SU-DHL-6 (cell line): ENCODE results near the gene NR1H2.

Source experiments
- H2AFZ ChIP-seq: fragments of 200-600 bp; sonication (generic); 2 replicates; pipeline ENCODE4 v1.6.1; 2014; ENCODE audit warnings: low read depth, mild to moderate bottlenecking, moderate library complexity, mixed read lengths, antibody characterized with exemption, low read length; ENCODE audit not compliant: severe bottlenecking
- H3F3A ChIP-seq: fragments of 200-600 bp; shearing (Covaris generic); 2 replicates; pipeline ENCODE4 v1.6.0; 2016; ENCODE audit warnings: antibody characterized with exemption, mild to moderate bottlenecking; ENCODE audit not compliant: insufficient read depth
- H3K27ac ChIP-seq: fragments of 200-600 bp; sonication (generic); 2 replicates; pipeline ENCODE4 v1.5.1; 2016; ENCODE audit warnings: low read depth, mild to moderate bottlenecking, low read length, moderate library complexity, mixed read lengths
- H3K27me3 ChIP-seq: fragments of 200-600 bp; sonication (generic), shearing (Covaris generic); 2 replicates; pipeline ENCODE4 v1.6.0; 2014; ENCODE audit warnings: mild to moderate bottlenecking, low read length
- H3K36me3 ChIP-seq: fragments of 200-600 bp; sonication (generic); 2 replicates; pipeline ENCODE4 v1.6.1; 2014; ENCODE audit warnings: mild to moderate bottlenecking, low read length, mixed read lengths
- H3K4me2 ChIP-seq: fragments of 300-600, 200-600 bp; shearing (Covaris generic), sonication (generic); 2 replicates; pipeline ENCODE4 v1.6.0; 2014; ENCODE audit warnings: low read length, low read depth, mild to moderate bottlenecking; ENCODE audit not compliant: poor library complexity, severe bottlenecking
- H3K4me3 ChIP-seq: fragments of 200-600 bp; sonication (generic); 2 replicates; pipeline ENCODE4 v1.5.1; 2014; ENCODE audit warnings: antibody characterized with exemption, low read length, mild to moderate bottlenecking, mixed read lengths; ENCODE audit not compliant: insufficient read depth, poor library complexity, severe bottlenecking
- H3K79me2 ChIP-seq: fragments of 200-600 bp; sonication (generic); 2 replicates; pipeline ENCODE4 v1.6.1; 2014; ENCODE audit warnings: mild to moderate bottlenecking, low read length, moderate library complexity; ENCODE audit not compliant: insufficient read depth
- H3K9ac ChIP-seq: fragments of 200-600 bp; sonication (generic); 2 replicates; pipeline ENCODE4 v1.7.0; 2014; ENCODE audit warnings: mild to moderate bottlenecking, low read length
- H3K9me2 ChIP-seq: fragments of 200-600 bp; sonication (generic); replicated peaks from 2 replicates; pipeline ENCODE4 v1.6.1; 2014; ENCODE audit warnings: low read length; ENCODE audit not compliant: insufficient read depth
- H3K9me3 ChIP-seq: fragments of 200-600 bp; sonication (generic); 2 replicates; pipeline ENCODE4 v1.6.1; 2014; ENCODE audit warnings: low read length, mixed read lengths; ENCODE audit not compliant: insufficient read depth
- H4K20me1 ChIP-seq: fragments of 200-600 bp; sonication (generic); 2 replicates; pipeline ENCODE4 v1.6.1; 2014; ENCODE audit warnings: low read depth, mild to moderate bottlenecking, antibody characterized with exemption, low read length, moderate library complexity, mixed read lengths
- EZH2phosphoT487 ChIP-seq: fragments of 200-600 bp; sonication (generic), shearing (Covaris generic); conservative IDR thresholded peaks from 2 replicates; pipeline ENCODE4 v1.6.1; 2018; ENCODE audit warnings: mild to moderate bottlenecking, antibody characterized with exemption, low read length, moderate library complexity, mixed read lengths
- TF ChIP-seq, protein P1 (sequence below): fragments of 200-600 bp; sonication (generic); IDR thresholded peaks from one replicate; pipeline ENCODE4 v1.5.1; 2017; ENCODE audit warnings: antibody characterized with exemption, mild to moderate bottlenecking, low read length, moderate library complexity; ENCODE audit not compliant: insufficient read depth, poor library complexity, severe bottlenecking

NR1H2 gene

DNA sequence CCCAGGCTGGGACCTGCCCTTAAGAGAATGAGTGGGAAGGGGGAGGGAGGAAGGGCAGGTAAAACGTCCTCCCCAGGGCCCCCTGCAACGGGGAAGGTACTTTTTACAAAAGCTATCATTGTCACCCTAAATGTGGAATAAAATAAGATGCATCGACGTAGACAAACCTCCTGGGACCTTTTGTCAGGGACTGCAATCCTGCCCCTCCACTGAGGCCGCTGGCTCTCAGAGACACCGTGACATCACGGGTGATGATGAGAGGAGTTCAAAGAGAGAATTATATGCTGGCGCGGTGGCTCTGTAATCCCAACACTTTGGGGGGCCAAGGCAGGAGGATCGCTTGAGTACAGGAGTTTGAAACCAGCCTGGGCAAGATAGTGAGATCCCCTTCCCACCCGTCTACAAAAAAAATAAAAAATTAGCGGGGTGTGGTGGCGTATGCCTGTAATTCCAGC is 54.7 kb downstream of the NR1H2 start:
- Histone ChIP-seq H3K79me2 (no peaks in the 10 kb centered on the region), H3K9me2 (no peaks in the 10 kb centered on the region), H3F3A (peaks cover 63% of the 10 kb centered on the region), H3K27ac (peak overlapping the region; percentile 71), H3K36me3 (no peaks in the 10 kb centered on the region), H3K4me2 (peak overlapping the region; percentile 84), H3K9ac (peak overlapping the region; percentile 54), H2AFZ (peak overlapping the region; percentile 84), H3K27me3 (no peaks in the 10 kb centered on the region), H3K9me3 (no peaks in the 10 kb centered on the region), H3K4me3 (peak overlapping the region; percentile 48), H4K20me1 (no peaks in the 10 kb centered on the region)
- TF ChIP-seq, protein P1, sequence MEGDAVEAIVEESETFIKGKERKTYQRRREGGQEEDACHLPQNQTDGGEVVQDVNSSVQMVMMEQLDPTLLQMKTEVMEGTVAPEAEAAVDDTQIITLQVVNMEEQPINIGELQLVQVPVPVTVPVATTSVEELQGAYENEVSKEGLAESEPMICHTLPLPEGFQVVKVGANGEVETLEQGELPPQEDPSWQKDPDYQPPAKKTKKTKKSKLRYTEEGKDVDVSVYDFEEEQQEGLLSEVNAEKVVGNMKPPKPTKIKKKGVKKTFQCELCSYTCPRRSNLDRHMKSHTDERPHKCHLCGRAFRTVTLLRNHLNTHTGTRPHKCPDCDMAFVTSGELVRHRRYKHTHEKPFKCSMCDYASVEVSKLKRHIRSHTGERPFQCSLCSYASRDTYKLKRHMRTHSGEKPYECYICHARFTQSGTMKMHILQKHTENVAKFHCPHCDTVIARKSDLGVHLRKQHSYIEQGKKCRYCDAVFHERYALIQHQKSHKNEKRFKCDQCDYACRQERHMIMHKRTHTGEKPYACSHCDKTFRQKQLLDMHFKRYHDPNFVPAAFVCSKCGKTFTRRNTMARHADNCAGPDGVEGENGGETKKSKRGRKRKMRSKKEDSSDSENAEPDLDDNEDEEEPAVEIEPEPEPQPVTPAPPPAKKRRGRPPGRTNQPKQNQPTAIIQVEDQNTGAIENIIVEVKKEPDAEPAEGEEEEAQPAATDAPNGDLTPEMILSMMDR, result no peak
- TF ChIP-seq EZH2phosphoT487, result no peak

DNA sequence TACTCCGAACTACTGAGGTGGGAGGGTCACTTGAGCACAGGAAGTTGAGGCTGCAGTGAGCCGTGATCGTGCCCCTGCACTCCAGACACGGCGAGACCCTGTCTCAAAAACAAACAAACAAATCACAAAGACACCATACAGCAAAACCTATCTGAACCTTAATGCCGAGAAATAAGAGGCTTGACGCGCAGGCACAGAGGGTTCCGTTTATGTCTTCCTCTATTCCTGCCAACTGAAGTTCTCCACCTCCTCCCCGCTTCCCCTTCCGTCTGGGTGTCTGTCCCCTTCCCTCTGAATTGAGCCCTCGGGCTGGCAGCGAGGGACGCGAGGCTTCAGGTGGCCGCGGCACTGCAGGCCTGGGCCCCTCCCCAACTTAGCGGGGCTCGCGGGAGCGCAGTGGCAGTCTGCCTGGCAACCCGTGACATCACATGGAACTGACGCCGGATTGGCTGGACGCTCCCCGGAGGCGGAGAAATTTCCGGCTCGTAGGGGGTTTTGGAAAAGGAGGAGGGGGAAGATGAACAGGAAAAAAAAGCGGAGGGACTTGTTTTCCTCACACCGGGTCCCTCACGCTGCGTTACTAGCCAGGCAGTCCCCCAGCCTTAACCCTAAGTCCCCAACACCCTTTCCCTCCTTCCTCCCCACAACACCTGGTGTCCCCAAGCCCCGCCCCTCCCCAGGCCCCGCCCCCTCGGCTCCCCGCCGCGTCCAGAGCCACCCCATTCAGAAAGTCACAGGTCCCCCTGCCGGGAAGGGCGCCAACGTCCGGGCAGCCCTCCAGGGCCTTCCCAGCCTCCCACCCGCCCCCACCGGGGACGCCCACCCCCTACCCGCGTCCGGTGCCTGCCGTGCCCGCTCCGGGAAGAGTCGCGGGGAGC is 55.3 kb downstream of the NR1H2 start:
- H3K9ac ChIP-seq, result peak overlapping the region; percentile 54
- H3K27ac ChIP-seq, result peak overlapping the region; percentile 71
- no peaks in the 10 kb centered on the region for H3K27me3 ChIP-seq
- H3K4me3 ChIP-seq, result peak overlapping the region; percentile 48
- H3K9me2 ChIP-seq, result no peaks in the 10 kb centered on the region
- no peaks in the 10 kb centered on the region for H3K9me3 ChIP-seq
- H3K4me2 ChIP-seq, result peak overlapping the region; percentile 84
- H2AFZ ChIP-seq, result peak overlapping the region; percentile 84
- H3F3A ChIP-seq, result peaks cover 58% of the 10 kb centered on the region
- no peaks in the 10 kb centered on the region for H4K20me1 ChIP-seq
- no peaks in the 10 kb centered on the region for H3K79me2 ChIP-seq
- no peak for TF ChIP-seq EZH2phosphoT487
- TF ChIP-seq, protein P1, result no peak
- H3K36me3 ChIP-seq, result no peaks in the 10 kb centered on the region

DNA sequence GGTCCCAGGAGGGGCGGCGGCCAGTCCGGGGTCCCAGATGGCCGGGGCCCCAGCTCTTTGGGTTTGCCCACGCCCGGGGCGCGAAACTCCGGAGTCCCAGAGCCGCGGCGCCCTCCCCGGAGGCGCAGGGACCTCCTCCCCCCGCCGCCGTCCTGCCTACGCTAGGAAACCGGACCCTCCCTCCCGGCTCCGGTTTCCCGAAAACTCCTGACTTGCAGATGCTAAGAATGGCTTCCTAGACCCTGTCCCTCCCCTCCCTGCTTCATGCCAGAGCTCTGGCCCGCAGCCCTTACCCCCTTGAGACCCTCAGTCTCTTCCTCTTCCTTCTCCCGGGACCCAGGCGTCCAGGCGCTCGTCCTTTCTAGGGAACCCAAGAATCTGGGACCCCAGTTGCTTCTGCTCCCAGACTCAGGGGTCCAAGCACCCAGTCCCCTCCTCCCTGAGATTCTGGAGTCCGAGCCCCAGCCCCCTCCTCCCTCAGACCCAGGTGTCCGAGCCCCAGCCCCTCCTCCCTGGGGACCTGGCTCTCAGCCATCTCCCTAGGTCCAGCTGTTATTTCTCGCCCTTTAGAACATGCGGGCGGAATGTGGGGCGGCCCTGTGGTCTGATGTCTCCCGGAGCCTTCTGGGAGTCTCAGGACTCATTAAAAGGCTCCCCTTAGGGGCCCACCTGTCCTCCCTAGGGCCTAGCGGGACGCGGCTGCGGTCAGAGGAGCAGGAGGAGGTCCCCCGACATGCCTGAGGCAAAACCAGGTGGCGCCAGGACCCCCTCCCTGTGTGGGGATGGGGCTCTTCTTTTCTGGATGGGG is 56.2 kb downstream of the NR1H2 start, which contains the start of gene MYBPC2:
Gene MYBPC2 (plus strand): TSS at position 672 of the 808 bp plus-strand sequence. CDS start 62 bp downstream, at position 734.
- Histone ChIP-seq H3K27me3 (no peaks in the 10 kb centered on the region), H3K79me2 (no peaks in the 10 kb centered on the region), H2AFZ (no peak within 1 kb of the TSS), H3K9me2 (no peaks in the 10 kb centered on the region), H3K4me3 (peak within 1 kb of the TSS; percentile 48), H3K27ac (peak within 1 kb of the TSS; percentile 71), H4K20me1 (no peaks in the 10 kb centered on the region), H3K36me3 (no peaks in the 10 kb centered on the region), H3K9me3 (no peaks in the 10 kb centered on the region), H3K9ac (peak within 1 kb of the TSS; percentile 54), H3K4me2 (peak within 1 kb of the TSS; percentile 84), H3F3A (peaks cover 56% of the 10 kb centered on the region)
- TF ChIP-seq, protein P1, result no peak
- no peak for TF ChIP-seq EZH2phosphoT487
